GM12874 (cell line): ENCODE measurements around the gene MAST2.

Experiments used
- TF ChIP-seq, protein P1 (sequence below): IDR thresholded peaks from 2 replicates; pipeline ENCODE4 v1.5.1; 2011; ENCODE audit warnings: low read depth, mild to moderate bottlenecking, control low read depth, low read length, moderate library complexity; ENCODE audit not compliant: insufficient read depth

Gene MAST2

DNA sequence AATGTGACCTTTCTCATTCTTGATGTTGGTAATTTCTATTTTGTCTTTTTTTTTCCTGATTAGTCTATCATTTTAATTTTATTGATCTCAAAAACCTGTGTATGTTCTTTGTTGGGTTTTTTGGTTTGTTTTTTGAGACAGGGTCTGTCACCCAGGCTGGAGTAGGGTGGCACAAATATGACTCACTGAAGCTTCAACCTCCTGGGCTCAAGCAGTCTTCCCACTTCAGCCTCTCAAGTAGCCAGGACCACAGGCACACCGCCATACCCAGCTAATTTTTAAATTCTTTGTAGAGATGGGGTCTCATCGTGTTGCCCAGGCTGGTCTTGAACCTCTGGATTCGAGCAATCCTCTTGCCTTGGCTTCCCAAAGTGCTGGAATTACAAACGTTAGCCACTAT, 183.8 kb downstream of the MAST2 start:
- TF ChIP-seq, protein P1, sequence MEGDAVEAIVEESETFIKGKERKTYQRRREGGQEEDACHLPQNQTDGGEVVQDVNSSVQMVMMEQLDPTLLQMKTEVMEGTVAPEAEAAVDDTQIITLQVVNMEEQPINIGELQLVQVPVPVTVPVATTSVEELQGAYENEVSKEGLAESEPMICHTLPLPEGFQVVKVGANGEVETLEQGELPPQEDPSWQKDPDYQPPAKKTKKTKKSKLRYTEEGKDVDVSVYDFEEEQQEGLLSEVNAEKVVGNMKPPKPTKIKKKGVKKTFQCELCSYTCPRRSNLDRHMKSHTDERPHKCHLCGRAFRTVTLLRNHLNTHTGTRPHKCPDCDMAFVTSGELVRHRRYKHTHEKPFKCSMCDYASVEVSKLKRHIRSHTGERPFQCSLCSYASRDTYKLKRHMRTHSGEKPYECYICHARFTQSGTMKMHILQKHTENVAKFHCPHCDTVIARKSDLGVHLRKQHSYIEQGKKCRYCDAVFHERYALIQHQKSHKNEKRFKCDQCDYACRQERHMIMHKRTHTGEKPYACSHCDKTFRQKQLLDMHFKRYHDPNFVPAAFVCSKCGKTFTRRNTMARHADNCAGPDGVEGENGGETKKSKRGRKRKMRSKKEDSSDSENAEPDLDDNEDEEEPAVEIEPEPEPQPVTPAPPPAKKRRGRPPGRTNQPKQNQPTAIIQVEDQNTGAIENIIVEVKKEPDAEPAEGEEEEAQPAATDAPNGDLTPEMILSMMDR: no peak

DNA sequence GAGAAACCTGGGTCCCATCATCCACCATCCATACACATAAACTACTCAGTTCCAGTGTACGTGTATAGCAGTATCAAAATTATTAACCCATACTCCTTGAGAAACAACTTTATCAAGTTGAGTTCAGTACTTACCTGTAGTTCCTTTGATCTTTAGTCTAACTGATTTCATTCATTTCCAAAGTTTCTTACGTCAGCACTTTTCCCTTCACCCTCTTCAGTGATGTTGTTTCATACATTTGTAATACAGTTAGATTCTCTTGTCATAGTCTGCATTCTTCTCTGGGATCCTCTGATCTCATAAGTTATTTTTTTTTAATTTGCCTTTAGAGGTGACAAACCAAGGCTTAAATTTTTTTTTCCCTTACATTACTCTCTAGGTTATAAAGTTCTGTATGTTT, 185.8 kb downstream of the MAST2 start:
- TF ChIP-seq, protein P1: no peak

DNA sequence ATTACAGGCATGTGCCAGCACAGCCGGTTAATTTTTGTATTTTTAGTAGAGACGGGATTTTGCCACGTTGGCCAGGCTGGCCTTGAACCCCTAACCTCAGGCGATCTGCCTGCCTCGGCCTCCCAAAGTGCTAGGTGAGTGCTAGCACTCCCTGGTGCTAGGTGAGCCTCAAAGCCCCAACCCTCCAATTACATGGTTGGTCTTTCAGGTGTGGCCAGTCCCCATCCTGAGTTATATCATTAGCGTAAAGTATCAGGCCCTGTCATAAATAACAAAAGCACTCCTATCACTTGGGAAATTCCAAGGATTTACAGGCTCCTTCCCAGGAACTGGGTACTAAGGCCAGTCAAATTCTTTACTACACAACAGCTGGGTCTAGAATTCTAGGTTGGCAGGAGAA, 191.0 kb downstream of the MAST2 start:
- TF ChIP-seq, protein P1: no peak

DNA sequence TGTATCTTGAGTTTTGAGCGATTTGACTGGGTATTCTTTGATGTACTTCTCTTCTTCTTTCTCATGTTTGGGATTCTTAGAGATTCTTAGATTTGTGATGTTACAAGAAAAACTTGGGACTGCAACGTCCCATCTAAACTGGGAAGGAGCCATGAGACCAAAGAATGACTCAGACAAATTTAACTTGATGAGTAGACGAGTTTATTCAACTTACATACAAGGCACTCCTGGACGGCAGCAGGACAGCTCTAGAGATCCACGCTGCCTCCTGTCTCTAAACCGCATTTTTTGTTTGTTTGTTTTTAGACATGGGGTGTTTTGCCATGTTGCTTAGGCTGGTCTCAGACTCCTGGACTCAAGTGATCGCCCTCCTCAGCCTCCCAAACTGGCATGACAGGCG, 191.9 kb downstream of the MAST2 start:
- TF ChIP-seq, protein P1: no peak

DNA sequence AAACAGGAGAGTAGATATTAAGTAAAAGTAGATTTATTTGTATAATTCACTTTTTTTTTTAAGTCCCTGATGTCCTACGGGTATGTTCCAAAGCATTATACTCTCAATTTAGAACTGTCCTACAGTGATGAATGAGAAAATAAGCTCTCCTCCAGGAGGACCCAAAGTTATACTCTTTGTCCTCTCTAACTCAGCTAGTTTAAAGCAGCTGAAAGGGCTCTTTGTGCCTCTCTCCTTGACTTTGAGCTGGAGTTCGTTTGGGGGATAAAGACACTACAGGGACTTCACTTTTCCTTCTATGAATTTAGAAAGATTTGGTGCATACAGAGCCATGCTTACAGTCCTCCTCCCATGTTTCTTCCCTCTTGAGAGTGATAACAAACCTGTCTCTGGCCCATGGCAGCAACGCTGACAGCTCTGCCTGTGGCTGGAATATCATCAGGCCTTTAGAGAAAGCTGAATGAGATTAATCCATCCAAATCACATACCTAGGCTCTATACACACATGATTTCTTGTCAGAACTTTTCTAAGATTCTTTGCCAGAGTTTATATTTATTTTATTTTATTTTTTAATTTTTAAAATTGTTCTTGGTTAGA, 194.7 kb downstream of the MAST2 start:
- TF ChIP-seq, protein P1: no peak

DNA sequence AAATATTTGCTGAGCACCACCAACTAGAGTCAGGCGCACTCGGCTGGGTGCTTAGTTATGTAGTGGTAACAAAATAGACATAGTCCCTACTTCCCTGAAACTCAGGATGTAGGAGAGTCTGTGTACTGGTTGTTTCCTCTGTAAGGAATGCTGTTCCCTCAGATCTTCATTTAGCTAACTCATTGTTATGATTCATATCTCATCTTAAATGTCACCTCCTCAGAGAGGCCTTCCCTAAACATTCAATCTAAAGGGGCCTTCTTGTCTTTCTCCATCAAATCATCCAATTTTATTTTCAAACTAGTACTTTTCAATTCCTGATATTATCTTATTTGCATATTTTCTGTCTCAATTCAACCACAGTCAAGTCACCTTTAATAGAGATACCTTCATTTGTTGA, 196.1 kb downstream of the MAST2 start:
- TF ChIP-seq, protein P1: no peak

DNA sequence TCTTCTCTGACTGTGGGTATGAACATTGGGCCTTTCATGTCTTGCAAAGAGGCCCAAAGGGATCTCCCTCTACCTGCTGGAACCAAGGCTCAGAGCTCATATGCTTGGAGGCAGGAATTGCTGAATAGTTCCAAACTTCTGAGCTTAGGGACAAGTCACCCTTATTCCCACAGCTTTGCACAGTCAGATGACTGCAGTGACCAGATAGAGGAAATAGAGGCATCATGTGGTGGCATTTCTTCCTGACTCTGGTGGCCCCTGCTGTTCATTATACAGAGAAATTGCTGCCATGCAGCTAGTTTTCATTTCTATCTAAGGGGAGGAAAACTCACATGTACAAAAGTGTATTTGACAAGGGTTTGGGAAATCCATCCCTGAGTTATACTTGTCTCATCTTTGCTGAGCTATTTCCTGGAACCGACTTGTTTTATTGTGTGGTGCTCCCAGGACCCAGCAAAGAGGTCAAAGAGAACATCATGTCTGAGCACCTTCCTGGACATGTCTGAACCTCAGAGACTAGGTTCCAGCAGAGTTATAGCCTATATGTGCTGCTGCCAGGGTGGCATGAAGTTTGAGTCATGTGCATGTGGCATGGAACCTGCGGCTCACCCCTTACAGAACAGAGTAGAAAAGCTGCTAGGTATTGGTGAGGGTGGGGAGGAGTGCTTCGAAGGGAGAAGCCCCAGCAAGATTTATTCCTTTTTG, 197.8 kb downstream of the MAST2 start:
- TF ChIP-seq, protein P1: no peak
